Naive thymus-derived CD4-positive, alpha-beta T cell (primary cell): Measurements from ENCODE around the gene GLCCI1. TPM values are rescaled to one million over a fixed set of nuclear protein-coding genes. Genes with fewer than 3 reads are reported as not detected.
A peak's percentile ranks its signal among the peaks of the same experiment; 100 is the strongest.

ENCODE experiments used
- ATAC-seq: fragments of 150-1000 bp; cut with Tn5 transposase; 2 replicates; pipeline ENCODE4 v1.10.0; 2021; ENCODE audit warnings: mild to moderate bottlenecking, moderate library complexity
- CTCF ChIA-PET: fragments of 350-600 bp; sonication (Branson Sonifier 250); formaldehyde crosslinking; loops from one replicate; lab custom pipeline; 2021; ENCODE audit warnings: antibody characterized with exemption; lab: Charles Lee
- POLR2A ChIA-PET: fragments of 350-600 bp; sonication (Branson Sonifier 250); formaldehyde crosslinking; loops from one replicate; lab custom pipeline; 2021; ENCODE audit warnings: antibody characterized with exemption, inconsistent platforms; lab: Charles Lee
- DNase-seq, 9 donors: peaks; one replicate each; pipeline versions ENCODE4 v3.0.0 to v3.0.0-alpha.2; 2020 to 2022; ENCODE audit warnings: mixed read lengths in 1 of 9
- H3K27ac ChIP-seq: one replicate; pipeline ENCODE4 v1.7.0; 2013; ENCODE audit warnings: mild to moderate bottlenecking, low read depth, low read length, moderate library complexity
- H3K27me3 ChIP-seq, 2 donors: one replicate each; pipeline ENCODE4 v1.7.0; 2013; ENCODE audit warnings: low read length in 2 of 2, mild to moderate bottlenecking in 2 of 2, moderate library complexity in 2 of 2; ENCODE audit not compliant: control insufficient read depth in 2 of 2, insufficient read depth in 2 of 2
- H3K36me3 ChIP-seq, 3 experiments: 1 replicate in 2 of 3; 2 replicates in 1 of 3; pipeline ENCODE4 v1.7.0; 2013; ENCODE audit warnings: low read length in 3 of 3, mild to moderate bottlenecking in 3 of 3, moderate library complexity in 1 of 3; ENCODE audit not compliant: insufficient read depth in 3 of 3, control insufficient read depth in 2 of 3
- H3K4me1 ChIP-seq, 2 donors: one replicate each; pipeline ENCODE4 v1.7.0; 2013; ENCODE audit warnings: low read length in 2 of 2, mild to moderate bottlenecking in 2 of 2, moderate library complexity in 1 of 2; ENCODE audit not compliant: control insufficient read depth in 2 of 2, insufficient read depth in 2 of 2
- H3K4me3 ChIP-seq: 2 replicates; pipeline ENCODE4 v1.7.0; 2013; ENCODE audit warnings: mild to moderate bottlenecking, low read length
- H3K9me3 ChIP-seq, 3 experiments: 1 replicate in 2 of 3; 2 replicates in 1 of 3; pipeline ENCODE4 v1.7.0; 2013; ENCODE audit warnings: low read length in 3 of 3; ENCODE audit not compliant: control insufficient read depth in 2 of 3
- H3K27ac Mint-ChIP-seq, 9 donors: one replicate each; pipeline ENCODE4 v1.8.0; 2020 to 2022; ENCODE audit warnings: mixed read lengths in 9 of 9, mild to moderate bottlenecking in 8 of 9, moderate library complexity in 5 of 9, inconsistent platforms in 2 of 9
- H3K27me3 Mint-ChIP-seq, 5 donors: one replicate each; pipeline ENCODE4 v1.8.0; 2021 to 2022; ENCODE audit warnings: mixed read lengths in 5 of 5, mild to moderate bottlenecking in 1 of 5
- H3K36me3 Mint-ChIP-seq, 5 donors: one replicate each; pipeline ENCODE4 v1.8.0; 2020 to 2022; ENCODE audit warnings: mixed read lengths in 5 of 5, mild to moderate bottlenecking in 3 of 5, inconsistent platforms in 1 of 5
- H3K4me1 Mint-ChIP-seq, 7 donors: one replicate each; pipeline ENCODE4 v1.8.0; 2020 to 2022; ENCODE audit warnings: mixed read lengths in 7 of 7, mild to moderate bottlenecking in 3 of 7, inconsistent platforms in 1 of 7
- H3K4me3 Mint-ChIP-seq, 10 donors: one replicate each; pipeline ENCODE4 v1.8.0; 2020 to 2022; ENCODE audit warnings: mild to moderate bottlenecking in 10 of 10, mixed read lengths in 10 of 10, moderate library complexity in 6 of 10, inconsistent platforms in 2 of 10
- H3K9me3 Mint-ChIP-seq, 11 donors: one replicate each; pipeline ENCODE4 v1.8.0; 2020 to 2022; ENCODE audit warnings: mixed read lengths in 11 of 11, mild to moderate bottlenecking in 4 of 11, inconsistent platforms in 1 of 11, moderate library complexity in 1 of 11
- intact Hi-C, 2 donors: fragments of 100-400 bp; cut with micrococcal nuclease; formaldehyde crosslinking; loops; one replicate each; pipeline ENCODE4 v1.15.1; 2023
- polyA plus RNA-seq, 2 donors: library from polyadenylated mRNA; unstranded; fragments of 300-500 nt; fragmentation: Illumina TruSeq; gene quantifications; one replicate each; pipeline ENCODE4 v1.2.3, GENCODE V29; 2021
- total RNA-seq, 6 experiments: library from RNA in 5 of 6; stranded (reverse) in 5 of 6; gene quantifications; 1 replicate in 5 of 6; 2 replicates in 1 of 6; pipeline ENCODE4 v1.2.3 and lab custom pipeline; 2021 to 2026

Gene GLCCI1
- total and polyA plus RNA-seq, 7 experiments from 2014 or later: 6.9 to 43.1 (median 26.5) TPM

DNA sequence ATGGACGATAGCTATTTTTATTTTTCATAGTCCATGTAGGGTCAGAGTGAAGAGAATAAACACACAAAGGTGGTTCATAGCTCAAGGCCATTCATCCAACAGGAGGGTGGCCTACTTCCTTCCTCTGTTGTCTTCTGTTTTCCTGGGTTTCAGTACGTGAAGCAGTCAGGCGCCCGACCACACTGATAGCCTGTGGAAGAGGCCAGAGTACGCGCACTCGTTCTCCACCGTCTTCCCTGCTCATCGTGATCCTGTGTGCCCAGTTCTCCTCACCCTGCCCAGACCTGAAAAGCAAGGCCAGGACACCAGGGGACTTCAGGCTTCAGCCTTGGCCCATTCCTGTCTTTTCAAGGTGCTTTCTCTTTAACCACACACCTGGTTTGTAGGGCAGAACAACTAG, 134.7 kb downstream of the GLCCI1 start:
- Histone ChIP-seq H3K9me3 (peaks cover 0 to 5% (median 0%) of the 10 kb centered on the region in 3 experiments), H3K4me1 (peaks cover 10 to 13% of the 10 kb centered on the region in 2 donors), H3K4me3 (no peak overlapping the region), H3K27ac (no peak overlapping the region), H3K36me3 (no peaks in the 10 kb centered on the region), H3K27me3 (no peaks in the 10 kb centered on the region)
- ATAC-seq (no peak), DNase-seq (no peak)
- Mint-ChIP-seq H3K36me3 (peaks cover under 1 to 25% (median 17%) of the 10 kb centered on the region in 5 donors), H3K4me3 (no peak overlapping the region), H3K9me3 (peaks cover 3 to 36% (median 17%) of the 10 kb centered on the region in 11 donors), H3K27me3 (no peaks in the 10 kb centered on the region), H3K27ac (no peak overlapping the region), H3K4me1 (peaks cover 8 to 32% (median 28%) of the 10 kb centered on the region in 7 donors)
- ChIA-PET POLR2A (interaction anchor here (0.5 to 1.2 kb wide), 3 partner anchors 21 to 31 kb away, joined by 3 to 4 read pairs (median 4); no protein-coding TSS in a partner anchor), CTCF (no interaction called here)
- intact Hi-C loops: no loop called here

DNA sequence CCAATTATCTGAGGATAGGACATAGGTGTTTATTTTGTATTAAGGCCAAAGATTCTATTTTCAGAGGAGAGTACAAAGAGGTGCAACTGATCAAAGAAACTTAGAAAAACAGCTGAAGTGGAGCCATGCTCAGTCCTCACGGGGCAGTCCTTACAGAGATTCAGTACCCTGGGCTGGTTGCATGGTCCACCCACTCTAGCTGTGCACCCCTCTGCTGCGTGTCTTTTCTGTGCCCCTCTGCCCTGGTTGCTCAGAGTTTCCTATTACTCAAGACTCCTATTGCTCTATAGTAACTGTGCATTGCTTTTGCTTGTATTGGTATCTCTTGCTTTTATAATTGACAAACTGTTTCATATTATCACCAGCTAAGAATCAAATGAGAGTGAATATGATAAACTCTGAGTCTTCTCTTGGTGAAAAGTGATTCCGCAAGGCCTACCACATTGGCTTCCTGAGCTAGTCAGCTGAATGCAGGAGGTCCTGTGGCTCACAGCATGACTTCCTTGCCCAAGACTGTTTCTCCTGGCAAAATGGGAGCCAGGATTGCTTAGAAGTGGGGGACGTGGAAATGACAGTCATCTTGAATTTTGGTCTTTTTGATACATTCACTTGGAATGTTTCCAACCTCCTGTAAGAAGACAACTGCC, 137.0 kb downstream of the GLCCI1 start:
- no peak overlapping the region for H3K4me3 Mint-ChIP-seq
- CTCF ChIA-PET: no interaction called here
- peaks cover 0 to 15% (median 7%) of the 10 kb centered on the region in 5 donors for H3K36me3 Mint-ChIP-seq
- Histone ChIP-seq H3K4me1 (peaks cover 10 to 13% of the 10 kb centered on the region in 2 donors), H3K4me3 (no peak overlapping the region), H3K36me3 (no peaks in the 10 kb centered on the region), H3K27ac (no peak overlapping the region), H3K27me3 (no peaks in the 10 kb centered on the region), H3K9me3 (no peaks in the 10 kb centered on the region)
- no peak for DNase-seq
- H3K4me1 Mint-ChIP-seq: peaks cover 9 to 32% (median 28%) of the 10 kb centered on the region in 7 donors
- intact Hi-C loops: no loop called here
- no peak for ATAC-seq
- H3K27me3 Mint-ChIP-seq: no peaks in the 10 kb centered on the region
- POLR2A ChIA-PET: interaction anchor here (0.8 to 1.2 kb wide), 3 partner anchors 17 to 39 kb away, joined by 3 read pairs; no protein-coding TSS in a partner anchor
- peaks cover 3 to 17% (median 9%) of the 10 kb centered on the region in 11 donors for H3K9me3 Mint-ChIP-seq
- peak overlapping the region in 8 of 9 donors; percentile 7 to 85 (median 72) for H3K27ac Mint-ChIP-seq

DNA sequence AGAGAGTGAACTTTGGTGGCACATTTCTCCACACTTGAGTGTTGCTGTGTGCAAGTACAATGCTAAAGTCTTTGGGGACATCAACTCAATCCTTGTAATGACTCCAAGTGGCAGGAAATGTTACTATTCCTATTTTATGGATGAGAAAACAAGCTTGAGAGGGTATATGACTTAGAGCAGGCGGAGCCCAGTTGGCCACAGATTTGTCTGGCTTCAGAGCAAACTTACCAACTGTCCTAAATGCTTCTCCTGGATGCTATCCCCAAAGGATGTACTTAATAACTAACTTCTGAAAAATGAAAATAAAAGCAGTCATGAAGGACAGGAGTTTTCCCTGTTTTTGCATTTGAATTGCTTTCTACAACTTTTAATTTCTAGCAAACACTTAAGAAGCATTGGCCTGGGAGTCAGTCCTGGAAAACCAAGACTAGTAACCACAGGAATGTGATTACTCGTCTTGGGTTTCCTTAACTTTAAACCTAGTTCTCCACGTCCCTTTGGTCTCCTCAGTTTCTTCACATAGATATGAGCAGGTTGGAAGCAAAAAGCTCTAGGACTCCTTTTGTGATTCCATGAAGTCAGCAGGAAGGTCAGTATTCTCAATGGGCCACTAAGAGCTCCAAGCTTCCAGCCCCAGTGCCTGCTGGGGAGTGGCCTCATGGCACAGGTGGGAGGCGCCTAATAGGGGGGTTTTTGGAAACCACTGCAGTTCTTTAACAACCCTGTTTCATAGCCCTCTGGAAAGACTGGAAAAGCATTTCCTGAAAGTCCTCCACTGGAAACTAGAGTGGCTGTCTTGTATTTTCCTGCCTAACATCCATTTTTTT, 140.8 kb downstream of the GLCCI1 start:
- peaks cover 16 to 21% of the 10 kb centered on the region in 2 donors for H3K4me1 ChIP-seq
- intact Hi-C loops: no loop called here
- H3K9me3 ChIP-seq: no peaks in the 10 kb centered on the region
- no peak overlapping the region for H3K27ac ChIP-seq
- peaks cover 0 to 1% (median 0%) of the 10 kb centered on the region in 11 donors for H3K9me3 Mint-ChIP-seq
- no peak for ATAC-seq
- no peak for DNase-seq
- H3K27me3 Mint-ChIP-seq: no peaks in the 10 kb centered on the region
- ChIA-PET CTCF (no interaction called here), POLR2A (interaction anchor here (0.8 to 1.0 kb wide), 2 partner anchors 11 to 16 kb away, joined by 3 read pairs; no protein-coding TSS in a partner anchor)
- peaks cover 27 to 42% (median 33%) of the 10 kb centered on the region in 7 donors for H3K4me1 Mint-ChIP-seq
- no peak overlapping the region for H3K4me3 ChIP-seq
- H3K27me3 ChIP-seq: no peaks in the 10 kb centered on the region
- no peaks in the 10 kb centered on the region for H3K36me3 ChIP-seq
- no peak overlapping the region for H3K4me3 Mint-ChIP-seq
- H3K36me3 Mint-ChIP-seq: peaks cover 0 to 5% (median 0%) of the 10 kb centered on the region in 5 donors
- H3K27ac Mint-ChIP-seq: no peak overlapping the region

DNA sequence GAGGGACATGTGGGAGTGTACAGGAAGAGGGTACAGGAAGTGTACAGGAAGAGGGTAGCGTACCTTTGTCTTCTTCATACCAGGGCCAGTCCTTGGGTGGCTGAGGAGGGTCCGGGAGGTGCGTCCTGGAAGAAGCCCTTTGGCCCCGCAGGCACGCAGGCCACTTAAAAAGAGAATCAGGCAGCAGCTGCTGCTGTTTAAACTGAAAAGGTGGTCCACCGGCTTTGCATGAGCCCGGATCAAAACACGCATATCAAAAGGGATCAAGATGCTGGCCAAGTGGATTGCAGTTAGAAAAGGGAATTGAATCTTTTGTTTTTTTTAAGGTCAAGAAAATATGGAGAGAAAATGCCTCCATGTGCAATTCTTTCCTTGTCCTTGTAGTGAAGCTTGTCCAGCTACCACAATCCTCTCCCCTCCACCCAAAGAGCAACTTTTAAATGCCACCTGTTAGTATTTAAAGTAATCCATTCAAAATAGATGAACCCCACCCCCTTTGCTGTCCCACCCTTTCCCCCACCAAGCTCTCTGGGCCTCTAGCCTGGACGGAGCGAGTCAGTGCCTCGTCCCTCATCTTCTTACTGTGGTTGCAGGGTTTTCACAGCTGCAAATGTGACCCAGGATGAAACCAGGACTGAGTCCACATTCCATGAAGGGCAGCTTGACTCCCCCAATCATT, 142.8 kb downstream of the GLCCI1 start:
- Histone ChIP-seq H3K27ac (no peak overlapping the region), H3K27me3 (no peaks in the 10 kb centered on the region), H3K36me3 (no peaks in the 10 kb centered on the region), H3K4me1 (peaks cover 26 to 27% of the 10 kb centered on the region in 2 donors), H3K9me3 (no peaks in the 10 kb centered on the region), H3K4me3 (no peak overlapping the region)
- ATAC-seq (no peak), DNase-seq (no peak)
- Mint-ChIP-seq H3K27me3 (no peaks in the 10 kb centered on the region), H3K9me3 (peaks cover 0 to 7% (median 0%) of the 10 kb centered on the region in 11 donors), H3K4me1 (peaks cover 26 to 43% (median 38%) of the 10 kb centered on the region in 7 donors), H3K27ac (peak overlapping the region in 2 of 9 donors; percentile 40 to 70), H3K36me3 (peaks cover 0 to 17% (median 0%) of the 10 kb centered on the region in 5 donors), H3K4me3 (peak overlapping the region in 1 of 10 donors; percentile 63)
- intact Hi-C loops: no loop called here
- ChIA-PET POLR2A (no interaction called here), CTCF (interaction anchor here (0.8 kb wide), 1 partner anchor 14 kb away, joined by 3 read pairs; no protein-coding TSS in a partner anchor)

DNA sequence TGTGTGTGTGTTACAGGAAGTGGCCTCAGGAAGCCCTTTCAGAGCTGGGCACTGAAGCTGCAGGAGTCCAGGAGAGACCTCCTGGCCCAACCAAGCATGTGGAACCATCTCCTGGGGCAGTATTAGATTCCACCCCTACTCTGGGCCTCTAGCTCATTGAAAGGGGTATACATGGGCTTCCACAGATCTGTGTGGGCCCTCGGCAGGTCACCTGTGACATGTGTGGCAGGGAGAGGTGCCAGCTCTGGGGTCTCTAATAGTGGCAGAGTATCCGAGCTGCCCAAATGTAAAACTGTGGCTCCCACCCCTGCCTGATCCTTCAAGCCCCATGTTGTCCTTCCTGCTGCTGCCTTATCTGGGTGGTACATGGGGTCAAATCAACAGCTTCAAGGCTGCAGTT, 144.1 kb downstream of the GLCCI1 start:
- Histone ChIP-seq H3K9me3 (no peaks in the 10 kb centered on the region), H3K4me1 (peaks cover 26 to 29% of the 10 kb centered on the region in 2 donors), H3K4me3 (no peak overlapping the region), H3K36me3 (no peaks in the 10 kb centered on the region), H3K27me3 (no peaks in the 10 kb centered on the region), H3K27ac (no peak overlapping the region)
- ChIA-PET CTCF (interaction anchor here (0.6 kb wide), 1 partner anchor 1966 kb away, joined by 3 read pairs; no protein-coding TSS in a partner anchor), POLR2A (interaction anchor here (1.5 to 1.7 kb wide), 2 partner anchors 9 to 13 kb away, joined by 3 to 5 read pairs; no protein-coding TSS in a partner anchor)
- peak overlapping the region in 1 of 9 donors; percentile 13 for H3K27ac Mint-ChIP-seq
- no peak for ATAC-seq
- H3K4me3 Mint-ChIP-seq: peak overlapping the region in 1 of 10 donors; percentile 34
- H3K27me3 Mint-ChIP-seq: no peaks in the 10 kb centered on the region
- DNase-seq: no peak
- intact Hi-C loops: no loop called here
- peaks cover 22 to 51% (median 45%) of the 10 kb centered on the region in 7 donors for H3K4me1 Mint-ChIP-seq
- peaks cover 0 to 22% (median 4%) of the 10 kb centered on the region in 5 donors for H3K36me3 Mint-ChIP-seq
- H3K9me3 Mint-ChIP-seq: peaks cover 0 to 12% (median 1%) of the 10 kb centered on the region in 11 donors

DNA sequence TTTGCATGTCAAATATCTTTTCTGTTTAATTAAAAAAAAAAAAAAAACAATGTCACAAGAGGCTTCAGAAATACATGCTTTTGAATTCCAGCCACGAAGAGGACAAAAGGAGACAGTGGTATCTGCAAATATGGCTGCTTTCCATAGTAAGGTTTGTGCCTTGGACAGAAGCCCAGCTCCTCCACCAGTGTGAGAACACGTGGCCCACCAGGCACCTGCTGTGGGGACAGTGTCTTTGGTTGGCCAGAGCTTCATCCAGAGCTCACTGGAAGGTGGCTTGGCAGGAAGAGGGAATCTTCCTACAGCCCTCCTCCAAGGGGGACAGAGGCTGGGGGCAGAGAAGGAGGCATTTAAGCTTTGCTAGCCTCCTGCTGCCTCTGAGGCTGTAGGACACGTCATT, 144.6 kb downstream of the GLCCI1 start:
- H3K4me3 Mint-ChIP-seq: no peak overlapping the region
- ChIA-PET POLR2A (interaction anchor here (1.5 to 1.7 kb wide), 2 partner anchors 9 to 12 kb away, joined by 3 to 5 read pairs; no protein-coding TSS in a partner anchor), CTCF (no interaction called here)
- DNase-seq: no peak
- H3K4me3 ChIP-seq: no peak overlapping the region
- ATAC-seq: no peak
- H3K36me3 Mint-ChIP-seq: peaks cover 0 to 20% (median 4%) of the 10 kb centered on the region in 5 donors
- H3K36me3 ChIP-seq: no peaks in the 10 kb centered on the region
- intact Hi-C loops: no loop called here
- peaks cover 0 to 12% (median 1%) of the 10 kb centered on the region in 11 donors for H3K9me3 Mint-ChIP-seq
- no peak overlapping the region for H3K27ac Mint-ChIP-seq
- peaks cover 22 to 53% (median 46%) of the 10 kb centered on the region in 7 donors for H3K4me1 Mint-ChIP-seq
- H3K27me3 ChIP-seq: no peaks in the 10 kb centered on the region
- no peak overlapping the region for H3K27ac ChIP-seq
- H3K9me3 ChIP-seq: no peaks in the 10 kb centered on the region
- no peaks in the 10 kb centered on the region for H3K27me3 Mint-ChIP-seq
- H3K4me1 ChIP-seq: peaks cover 26 to 29% of the 10 kb centered on the region in 2 donors
